Upper lobe of right lung (tissue), 1 donor: ENCODE data around the gene OMG. TPM values are rescaled to one million over a fixed set of nuclear protein-coding genes. Genes with fewer than 3 reads are reported as not detected.

Experiments used
- ATAC-seq: fragments of 200-7000 bp; cut with Tn5 transposase; one replicate; pipeline ENCODE4 v1.9.1; 2020; ENCODE audit warnings: mild to moderate bottlenecking, moderate library complexity
- DNase-seq: peaks from one replicate; pipeline ENCODE4 v3.0.0-alpha.2; 2020
- H3K27ac ChIP-seq: fragments of 200-600 bp; one replicate; pipeline ENCODE4 v1.8.0; 2022
- H3K27me3 ChIP-seq: fragments of 200-600 bp; one replicate; pipeline ENCODE4 v1.8.0; 2022; ENCODE audit warnings: mild to moderate bottlenecking
- H3K36me3 ChIP-seq: fragments of 200-600 bp; one replicate; pipeline ENCODE4 v1.8.0; 2022
- H3K4me1 ChIP-seq: fragments of 200-600 bp; one replicate; pipeline ENCODE4 v1.8.0; 2022
- H3K4me3 ChIP-seq: fragments of 200-600 bp; one replicate; pipeline ENCODE4 v1.8.0; 2022; ENCODE audit warnings: mild to moderate bottlenecking
- H3K9me3 ChIP-seq: fragments of 200-600 bp; one replicate; pipeline ENCODE4 v1.8.0; 2022
- CTCF ChIP-seq: fragments of 200-600 bp; IDR thresholded peaks from one replicate; pipeline ENCODE4 v1.8.0; 2022; ENCODE audit warnings: antibody characterized with exemption
- intact Hi-C: fragments of 100-400 bp; cut with DNase I; formaldehyde crosslinking; loops from one replicate; pipeline ENCODE4 v1.11.0; 2022
- total RNA-seq: library from RNA; stranded (reverse); fragmentation: NEBNext Ultra II Directional; extraction: Animal tissue kit (Norgen Biotek cat#: 25700); gene quantifications from one replicate; pipeline ENCODE4 v1.2.1, GENCODE V29; 2021
- donor health status: DM: no; HTN: yes; CAD: no; lungs with severe emphysema.

OMG gene
- total RNA-seq, 1 donor from 2014 or later, result 10.3 TPM

GRCh38 chr17:31299624-31300023, 2.6 kb upstream of the OMG start:
- H3K4me3 ChIP-seq, result no peak overlapping the region
- H3K27ac ChIP-seq, result no peak overlapping the region
- no peaks in the 10 kb centered on the region for H3K36me3 ChIP-seq
- no peaks in the 10 kb centered on the region for H3K9me3 ChIP-seq
- no peak for ATAC-seq
- H3K4me1 ChIP-seq, result no peaks in the 10 kb centered on the region
- no peaks in the 10 kb centered on the region for H3K27me3 ChIP-seq
- no peak for TF ChIP-seq CTCF
- no peak for DNase-seq
- intact Hi-C loops, result no loop called here

- intact Hi-C loops, result no loop called here
- Histone ChIP-seq H3K27me3 (no peaks in the 10 kb centered on the region), H3K27ac (no peak overlapping the region), H3K36me3 (no peaks in the 10 kb centered on the region), H3K4me3 (no peak overlapping the region), H3K4me1 (no peaks in the 10 kb centered on the region), H3K9me3 (no peaks in the 10 kb centered on the region)
- DNase-seq, result no peak
- TF ChIP-seq CTCF, result no peak
- ATAC-seq, result no peak
These were observed 897 bp downstream of the OMG start for GRCh38 chr17:31296142-31296541.

GRCh38 chr17:31295489-31295871, 1.6 kb downstream of the OMG start:
- intact Hi-C loops, result no loop called here
- no peak for TF ChIP-seq CTCF
- DNase-seq (no peak), ATAC-seq (no peak)
- H3K27me3 ChIP-seq, result no peaks in the 10 kb centered on the region
- H3K36me3 ChIP-seq, result no peaks in the 10 kb centered on the region
- no peaks in the 10 kb centered on the region for H3K9me3 ChIP-seq
- no peaks in the 10 kb centered on the region for H3K4me1 ChIP-seq
- H3K27ac ChIP-seq, result no peak overlapping the region
- H3K4me3 ChIP-seq, result no peak overlapping the region

GRCh38 chr17:31294820-31295488, 2.1 kb downstream of the OMG start:
- Histone ChIP-seq H3K27me3 (no peaks in the 10 kb centered on the region), H3K4me3 (no peak overlapping the region), H3K4me1 (no peaks in the 10 kb centered on the region), H3K9me3 (no peaks in the 10 kb centered on the region), H3K27ac (no peak overlapping the region), H3K36me3 (no peaks in the 10 kb centered on the region)
- DNase-seq, result no peak
- intact Hi-C loops, result no loop called here
- no peak for ATAC-seq
- TF ChIP-seq CTCF, result no peak

GRCh38 chr17:31294231-31294630, 2.8 kb downstream of the OMG start:
- intact Hi-C loops, result no loop called here
- ATAC-seq, result no peak
- no peaks in the 10 kb centered on the region for H3K27me3 ChIP-seq
- no peaks in the 10 kb centered on the region for H3K4me1 ChIP-seq
- no peak for TF ChIP-seq CTCF
- H3K36me3 ChIP-seq, result no peaks in the 10 kb centered on the region
- DNase-seq, result no peak
- no peak overlapping the region for H3K4me3 ChIP-seq
- no peaks in the 10 kb centered on the region for H3K9me3 ChIP-seq
- no peak overlapping the region for H3K27ac ChIP-seq

GRCh38 chr17:31293581-31293980, 3.5 kb downstream of the OMG start:
- Histone ChIP-seq H3K9me3 (no peaks in the 10 kb centered on the region), H3K27ac (no peak overlapping the region), H3K4me1 (no peaks in the 10 kb centered on the region), H3K27me3 (no peaks in the 10 kb centered on the region), H3K36me3 (no peaks in the 10 kb centered on the region), H3K4me3 (no peak overlapping the region)
- no peak for DNase-seq
- TF ChIP-seq CTCF, result no peak
- intact Hi-C loops, result no loop called here
- no peak for ATAC-seq
